ENCODE measurements around the gene PTPN14.

- TF ChIP-seq CTCF (IDR thresholded peaks at IDR 0.05; ENCODE audit: low read depth, low read length) (no peak), EZH2phosphoT487 (IDR thresholded peaks at IDR 0.05; ENCODE audit: low read depth) (no peak)
These were observed 75.0 kb downstream of the PTPN14 start for GRCh38 chr1:214476229-214476985.
